ENCODE data around the gene AP2A2.

The AP2A2 gene

DNA sequence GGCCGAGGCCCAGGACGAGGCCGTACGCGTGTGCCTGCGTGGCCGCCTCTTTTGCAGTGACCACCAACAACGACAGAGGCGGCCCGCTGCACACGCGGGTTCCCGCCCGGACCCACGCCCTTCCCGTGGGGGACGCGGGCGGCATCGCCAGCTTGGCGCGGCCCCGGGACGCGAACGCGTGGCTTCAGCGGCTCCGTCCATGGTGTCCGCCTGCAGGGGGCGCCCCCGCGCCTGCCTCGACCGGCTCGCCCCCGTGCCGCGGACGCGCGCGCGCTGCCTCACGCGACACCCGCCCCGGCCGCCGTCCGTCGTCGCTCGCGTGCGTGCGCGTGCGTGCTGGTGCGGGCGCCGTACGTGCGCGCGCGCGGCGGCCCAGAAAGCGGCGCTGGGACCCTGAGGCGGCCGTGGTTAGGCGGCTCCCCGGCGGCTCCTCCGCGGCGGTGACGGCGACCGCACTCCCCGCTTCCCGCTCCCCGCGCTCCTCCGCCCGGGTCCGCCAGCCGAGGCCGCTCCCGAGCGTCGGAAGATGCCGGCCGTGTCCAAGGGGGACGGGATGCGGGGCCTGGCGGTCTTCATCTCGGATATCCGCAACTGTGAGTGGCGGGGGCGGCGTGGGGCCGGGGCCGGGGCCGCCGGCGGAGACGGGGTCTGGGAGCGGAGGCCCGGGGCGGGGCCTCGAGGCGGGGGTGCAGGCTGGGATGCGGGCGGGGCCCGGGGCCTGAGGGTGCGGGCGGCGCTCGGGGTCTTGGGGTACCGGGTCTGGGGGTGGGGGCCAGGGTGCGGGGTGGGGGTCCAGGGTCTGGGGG lies at the start of gene AP2A2:
Gene AP2A2, plus strand, starts transcription at position 375 of the 806 bp plus-strand sequence. Its CDS starts 152 bp downstream, at position 527.
- DNase-seq = peak; percentile 95

DNA sequence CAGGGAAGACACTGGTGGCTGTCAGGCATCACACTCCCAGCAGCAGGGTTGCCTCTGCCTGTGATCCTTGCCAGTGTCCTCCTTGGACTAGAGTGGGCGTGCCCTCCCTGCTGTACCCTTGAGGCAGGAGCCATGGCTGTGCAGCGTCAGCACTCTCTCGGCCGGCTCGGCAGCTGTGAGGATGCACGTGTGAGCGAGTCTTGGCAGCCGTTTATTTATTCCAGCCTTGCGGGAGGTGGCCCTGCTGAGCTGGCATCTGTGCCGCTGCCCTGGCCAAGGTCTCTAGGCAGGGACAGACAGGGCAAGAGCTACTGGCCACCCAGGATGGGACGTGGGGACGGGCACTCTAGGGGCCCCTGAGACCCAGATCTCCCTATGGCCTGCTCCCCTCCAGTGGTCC lies 49.1 kb upstream of the AP2A2 start:
- DNase-seq = no peak

DNA sequence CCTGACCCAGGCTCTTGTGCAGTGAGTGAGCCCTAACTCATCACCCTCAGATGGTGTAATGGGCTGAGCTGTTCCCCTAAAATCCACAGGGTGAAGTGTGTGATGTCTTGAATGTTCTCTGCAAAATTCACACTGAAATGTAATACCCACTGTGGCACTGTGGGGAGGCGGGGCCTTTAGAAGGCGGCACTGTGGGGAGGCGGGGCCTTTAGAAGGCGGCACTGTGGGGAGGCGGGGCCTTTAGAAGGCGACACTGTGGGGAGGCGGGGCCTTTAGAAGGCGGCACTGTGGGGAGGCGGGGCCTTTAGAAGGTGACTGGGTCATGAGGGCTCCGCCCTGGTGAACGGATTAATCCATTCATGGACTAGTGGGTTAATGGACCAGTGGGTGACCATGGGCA lies 48.1 kb upstream of the AP2A2 start:
- DNase-seq = peak; percentile 34

DNA sequence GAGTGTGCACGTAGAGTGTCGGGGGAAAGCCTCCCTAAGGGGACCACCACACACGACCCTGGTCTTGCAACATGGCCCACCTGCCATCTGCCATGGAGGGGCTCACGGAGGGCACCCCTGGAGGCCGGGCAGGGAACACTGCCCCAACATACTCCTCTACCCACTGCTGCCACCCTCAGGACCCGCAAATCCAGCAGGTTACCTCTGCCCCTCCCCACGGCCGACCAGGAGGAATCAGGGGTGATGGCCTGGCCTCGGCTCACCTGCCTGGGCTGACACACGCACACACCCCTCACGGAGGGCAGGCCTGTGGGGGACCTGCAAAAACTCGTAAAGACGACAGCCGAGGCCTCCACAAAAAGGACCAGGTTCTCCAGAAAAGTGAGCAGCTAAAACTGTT lies 45.2 kb upstream of the AP2A2 start:
- DNase-seq = no peak

DNA sequence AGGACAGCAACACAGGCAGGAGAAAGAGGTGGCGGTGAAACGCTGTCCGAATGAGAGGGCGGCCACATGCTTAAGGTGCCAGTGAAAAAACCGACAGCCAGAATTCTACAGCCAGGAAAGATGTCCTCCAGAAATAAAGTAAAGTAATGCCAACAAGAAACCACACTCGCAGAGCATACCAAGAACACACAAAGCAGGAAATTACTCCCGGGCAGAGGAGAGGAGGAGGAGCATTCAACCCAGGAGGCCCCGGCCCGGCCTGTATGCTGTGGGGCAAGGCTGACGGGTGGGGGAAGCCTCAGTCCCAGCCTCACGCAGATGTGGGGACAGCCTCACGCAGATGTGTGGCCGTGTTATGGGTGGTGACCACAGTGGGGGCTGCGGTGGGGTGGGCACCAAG lies 43.1 kb upstream of the AP2A2 start:
- no peak for DNase-seq

DNA sequence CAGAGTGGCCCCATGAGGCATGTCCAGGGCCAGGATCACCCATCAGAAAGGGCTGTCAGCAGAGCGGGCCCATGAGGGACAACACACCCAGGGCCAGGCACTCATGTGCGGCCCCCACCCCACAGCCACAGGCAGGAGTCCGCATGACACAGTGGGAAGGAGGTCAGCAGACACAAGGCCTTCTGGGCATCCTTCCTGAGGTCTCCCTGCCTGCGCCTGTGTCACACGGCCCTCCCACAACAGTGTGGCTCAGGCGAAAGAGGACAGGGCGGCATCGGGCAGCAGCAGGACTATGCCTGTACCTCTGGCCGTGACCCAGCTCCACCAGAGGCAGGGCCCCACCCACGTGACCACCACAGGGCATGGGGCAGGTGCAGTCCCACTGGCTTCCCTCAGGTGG lies 42.1 kb upstream of the AP2A2 start:
- no peak for DNase-seq

DNA sequence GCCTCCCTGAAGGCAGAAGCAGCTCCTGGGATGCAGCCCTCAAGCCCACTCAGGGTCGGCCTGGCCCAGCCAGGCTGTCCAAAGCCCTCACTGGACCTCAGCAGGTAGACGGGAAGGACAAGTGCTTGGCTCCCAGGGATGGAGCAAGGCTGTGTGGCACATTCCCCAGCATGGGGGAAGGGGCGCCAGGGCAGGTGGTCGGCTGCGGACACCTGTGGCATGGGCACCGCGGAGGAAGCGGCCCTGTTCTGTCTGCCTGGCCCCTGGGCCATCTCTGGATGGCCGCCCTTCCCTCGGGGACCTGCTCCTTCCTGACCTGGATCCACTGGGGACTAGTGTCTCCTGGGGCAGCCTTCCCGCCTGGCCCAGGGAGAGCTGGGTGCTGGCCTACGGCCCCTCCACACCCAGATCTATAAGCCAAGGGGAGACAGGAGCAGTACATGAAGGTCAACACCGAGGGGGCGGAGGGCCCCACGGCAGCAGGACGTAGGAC lies 41.0 kb upstream of the AP2A2 start:
- DNase-seq = no peak

GRCh38 chr11:886568-886967 lies 39.1 kb upstream of the AP2A2 start:
- no peak for DNase-seq

- DNase-seq = no peak
These were observed 38.1 kb upstream of the AP2A2 start for GRCh38 chr11:887589-887988.

GRCh38 chr11:888310-889212 lies 37.1 kb upstream of the AP2A2 start:
- no peak for DNase-seq

- DNase-seq = no peak
These were observed 36.4 kb upstream of the AP2A2 start for GRCh38 chr11:889257-889656.

DNA sequence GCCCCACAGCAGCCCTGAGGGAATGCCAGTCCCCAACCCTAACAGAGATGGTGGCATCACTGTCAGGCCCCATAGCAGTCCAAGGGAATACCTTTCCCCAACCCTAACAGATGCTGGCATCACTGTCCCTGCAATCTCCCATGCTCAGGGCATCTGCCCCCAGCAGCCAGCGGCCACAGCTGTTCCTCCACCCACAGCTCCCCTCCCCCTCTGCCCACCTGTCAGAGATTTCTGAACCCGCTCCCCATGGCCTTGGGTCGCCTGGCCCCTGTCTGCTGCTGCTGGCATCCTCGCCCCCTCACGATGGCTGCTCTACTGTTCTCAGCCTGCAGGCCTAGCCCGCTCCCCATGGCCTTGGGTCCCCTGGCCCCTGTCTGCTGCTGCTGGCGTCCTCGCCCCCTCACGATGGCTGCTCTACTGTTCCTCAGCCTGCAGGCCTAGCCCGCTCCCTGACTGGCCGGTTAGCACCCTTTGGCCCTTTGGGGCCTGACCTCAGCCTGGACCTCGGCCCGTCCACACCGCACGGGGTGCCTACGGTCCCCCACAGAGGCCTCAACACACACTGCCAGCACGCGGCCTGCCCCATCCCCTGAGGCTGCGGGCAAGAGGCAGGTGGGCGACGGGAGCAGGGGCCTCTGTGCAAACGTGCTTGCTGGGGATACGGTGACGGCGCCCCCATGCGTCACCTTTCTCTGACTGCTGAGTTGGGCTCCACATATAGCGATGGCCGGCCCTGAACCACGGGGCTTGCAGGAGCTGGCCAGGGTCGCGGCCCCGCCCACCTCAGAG lies 35.8 kb upstream of the AP2A2 start:
- DNase-seq = no peak

DNA sequence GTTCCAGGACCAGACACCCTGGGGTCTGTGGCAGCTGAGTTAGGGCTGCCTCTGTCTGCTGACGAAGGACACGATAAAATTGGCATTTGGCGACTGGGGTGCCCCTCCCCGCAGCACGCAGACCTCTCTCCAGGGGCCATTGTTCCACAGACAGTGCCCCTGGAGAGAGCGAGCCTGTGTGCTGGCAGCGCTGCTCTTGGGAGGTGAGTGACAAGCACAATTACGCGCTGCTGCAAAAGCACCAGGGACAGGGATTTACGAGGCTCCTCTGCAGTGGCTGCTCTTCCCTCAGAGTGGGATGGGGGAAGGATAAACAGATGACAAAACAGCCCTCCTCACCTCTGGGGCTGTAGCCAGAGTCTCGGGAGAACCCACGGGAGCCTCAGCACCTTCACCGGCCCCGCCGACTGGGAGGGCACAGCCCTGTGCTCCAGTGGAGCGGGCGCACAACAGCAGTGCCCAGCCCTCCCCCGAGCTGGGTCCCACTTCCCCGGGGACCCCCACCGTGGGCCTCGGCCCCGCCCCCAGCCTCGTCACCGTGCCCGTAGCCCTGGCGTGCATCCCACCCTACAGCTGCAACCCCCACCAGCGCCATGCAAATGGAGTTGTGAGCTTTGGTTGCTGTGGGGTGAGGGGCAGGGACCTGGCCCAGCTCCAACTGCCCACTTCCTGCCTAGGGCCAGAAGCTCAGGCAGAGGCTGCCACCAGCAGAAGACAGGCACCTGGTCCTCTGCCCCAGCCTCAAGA lies 34.7 kb upstream of the AP2A2 start:
- DNase-seq = no peak

DNA sequence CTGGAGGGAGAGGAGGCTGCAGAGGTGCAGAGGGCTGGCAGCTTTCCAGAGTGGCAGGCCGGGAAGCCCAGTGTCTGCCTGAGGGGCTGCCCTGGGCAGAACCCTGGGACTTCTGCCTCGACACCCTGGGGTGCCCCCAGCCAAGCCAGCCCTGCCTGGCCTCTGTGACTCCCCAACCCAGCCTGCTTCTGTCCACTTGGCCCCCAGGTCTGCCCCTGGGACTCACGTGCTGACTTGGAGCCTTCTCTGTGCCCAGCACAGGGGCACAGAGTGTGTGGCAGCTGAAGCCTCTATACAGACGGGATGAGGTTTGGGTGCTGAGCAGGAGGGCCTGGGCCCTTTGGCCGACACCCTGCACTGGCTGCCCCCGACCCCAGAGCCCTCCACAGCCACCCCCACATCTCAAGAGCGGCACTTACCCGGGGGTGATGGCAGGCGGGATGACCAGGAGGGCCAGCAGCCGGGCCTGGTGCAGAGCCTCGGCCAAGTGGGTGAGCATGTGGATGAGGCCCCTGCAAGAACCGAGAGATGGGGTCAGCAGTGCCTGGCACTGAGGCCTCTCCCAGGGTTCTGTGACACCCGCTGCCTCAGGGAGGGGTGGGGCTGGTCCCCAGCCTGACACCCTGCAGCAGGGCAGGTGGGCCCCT lies 32.5 kb upstream of the AP2A2 start:
- DNase-seq = no peak

DNA sequence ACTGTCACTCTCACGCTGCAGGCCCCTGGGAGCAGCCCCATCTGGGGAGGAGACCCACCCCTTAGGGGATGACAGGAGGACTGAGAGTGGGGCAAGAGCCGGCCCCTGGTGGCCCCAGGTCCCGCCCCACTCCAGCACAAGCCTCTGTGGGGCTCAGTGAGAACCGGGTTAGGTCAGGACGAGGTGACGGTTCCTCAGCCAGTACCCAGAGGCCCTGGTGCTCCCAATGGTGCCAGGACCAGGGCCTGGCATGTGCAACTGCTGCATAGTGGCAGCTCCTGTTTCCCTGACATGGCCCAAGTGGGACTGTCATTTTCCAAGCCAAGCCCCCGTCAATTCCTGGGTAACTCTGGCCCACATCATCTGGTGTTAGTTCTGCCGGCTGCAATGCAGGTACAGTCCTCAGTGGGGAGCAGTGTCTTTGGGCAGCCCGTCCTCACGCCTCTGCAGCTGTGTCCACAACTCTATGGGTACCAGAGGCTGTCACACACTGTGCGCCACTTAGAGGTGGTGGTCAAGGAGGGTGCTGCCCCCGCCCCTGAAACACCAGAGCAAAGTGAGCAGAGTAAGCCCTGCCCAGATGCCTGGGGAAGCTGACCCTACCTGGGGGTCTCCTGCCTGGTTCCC lies 31.0 kb upstream of the AP2A2 start:
- DNase-seq = no peak

GRCh38 chr11:895331-896110 lies 30.1 kb upstream of the AP2A2 start:
- DNase-seq = no peak

- no peak for DNase-seq
These were observed 28.2 kb upstream of the AP2A2 start for GRCh38 chr11:897253-898142.

GRCh38 chr11:898143-898511 lies 27.5 kb upstream of the AP2A2 start:
- no peak for DNase-seq

DNA sequence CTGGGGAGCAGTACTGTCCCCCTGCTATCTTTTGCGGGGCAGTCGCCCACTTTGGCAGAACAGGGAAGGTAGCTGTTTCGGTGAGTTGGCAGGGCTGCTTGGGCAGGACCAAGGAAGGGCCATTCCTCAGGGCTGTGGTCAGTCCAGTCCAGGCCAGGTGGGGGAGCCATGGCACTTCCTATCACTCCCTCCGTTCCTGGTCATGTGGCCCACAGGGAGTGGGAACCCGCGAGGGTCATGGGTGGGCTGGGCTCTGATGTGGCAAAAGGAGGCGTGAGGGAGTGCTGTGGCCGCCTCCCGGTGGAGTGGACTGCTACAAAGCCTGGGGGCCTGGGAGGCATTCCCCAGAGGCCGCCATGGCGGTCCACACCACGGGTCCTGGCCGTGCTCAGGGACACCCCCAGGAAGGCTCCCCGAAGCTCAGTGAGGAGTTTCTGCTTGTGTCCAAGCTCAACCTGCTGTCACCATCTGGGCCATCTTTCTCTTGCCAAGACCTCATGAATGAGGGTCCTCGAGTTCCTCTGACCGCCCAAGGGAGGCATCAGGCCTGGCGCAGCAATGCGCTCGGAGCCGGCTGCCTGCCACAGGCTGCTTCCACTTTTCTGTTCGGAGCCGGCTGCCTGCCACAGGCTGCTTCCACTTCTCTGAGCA lies 27.0 kb upstream of the AP2A2 start:
- no peak for DNase-seq

Measured in activated naive CD4-positive, alpha-beta T cell treated with anti-CD3 and anti-CD28 coated beads, Interleukin-2, amount 50 U/mL, for 16 hours (primary cell).